ENCODE data around the gene USP12.

Gene USP12

DNA sequence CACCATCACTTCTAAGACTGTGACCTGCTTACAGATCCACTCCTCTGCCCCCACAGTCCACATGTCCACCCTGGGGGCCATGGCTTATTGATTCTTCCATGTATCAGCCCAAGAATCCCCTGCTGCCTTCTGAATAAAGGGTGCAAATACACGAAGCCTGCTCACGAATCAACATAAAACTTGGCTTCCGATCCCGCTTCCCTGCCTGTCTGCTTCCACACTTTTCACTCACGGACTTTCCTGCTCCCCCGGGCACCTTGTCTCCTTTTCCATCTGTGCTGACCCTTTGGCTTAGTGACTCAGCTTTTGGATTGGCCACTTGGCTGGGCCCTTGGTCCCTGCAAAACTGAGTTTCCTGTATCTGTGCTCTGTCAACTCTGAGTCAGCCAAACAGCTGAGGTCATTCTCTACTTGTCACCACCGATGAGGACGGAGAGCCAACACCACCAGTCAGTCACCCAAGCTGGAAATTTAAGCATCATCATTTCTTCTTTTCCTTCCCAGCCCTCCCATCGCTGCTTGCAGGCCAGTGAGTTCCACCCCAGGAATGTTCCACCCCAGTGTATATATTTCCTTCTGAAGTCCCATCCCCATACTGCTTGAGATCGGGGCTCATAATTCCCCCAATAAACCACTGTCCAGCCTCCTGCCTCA, 11.4 kb upstream of the USP12 start:
- DNase-seq, result no peak

DNA sequence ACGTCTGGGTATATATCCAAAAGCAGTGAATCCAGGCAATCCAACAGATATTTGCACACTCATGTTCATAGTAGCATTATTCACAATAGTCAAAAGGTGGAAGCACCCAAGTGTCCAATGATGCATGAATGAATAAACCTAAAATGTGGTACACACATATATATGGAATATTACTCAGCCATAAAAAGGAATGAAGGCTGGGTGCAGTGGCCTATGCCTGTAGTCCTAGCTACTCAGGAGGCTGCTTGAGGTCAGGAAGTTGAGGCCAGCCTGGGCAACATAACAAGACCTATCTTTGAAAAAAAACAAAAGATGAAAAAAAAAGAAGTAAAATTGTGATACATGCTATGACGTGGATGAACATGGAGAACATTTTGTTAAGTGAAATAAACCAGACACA, 10.4 kb upstream of the USP12 start:
- no peak for DNase-seq

DNA sequence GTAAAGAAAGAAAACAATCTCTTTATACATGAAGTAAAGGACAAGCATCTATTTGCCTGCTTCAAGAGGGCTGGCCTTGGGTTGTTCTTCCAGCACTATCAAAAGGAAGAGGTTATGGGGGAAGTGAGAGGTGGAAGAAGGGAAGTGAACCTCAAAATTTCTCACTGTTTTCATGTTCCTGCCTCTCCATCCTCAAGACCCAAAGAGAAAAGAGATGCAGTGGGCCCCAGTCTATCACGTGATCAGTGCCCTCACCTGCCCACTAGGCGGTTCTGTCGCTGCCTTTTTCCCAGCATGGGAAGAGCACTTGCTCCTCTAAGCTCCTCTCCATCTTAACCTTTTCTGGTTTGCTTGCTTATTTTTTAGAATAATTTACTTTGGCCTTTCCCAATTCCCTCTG, 6.2 kb upstream of the USP12 start:
- peak; percentile 26 for DNase-seq

DNA sequence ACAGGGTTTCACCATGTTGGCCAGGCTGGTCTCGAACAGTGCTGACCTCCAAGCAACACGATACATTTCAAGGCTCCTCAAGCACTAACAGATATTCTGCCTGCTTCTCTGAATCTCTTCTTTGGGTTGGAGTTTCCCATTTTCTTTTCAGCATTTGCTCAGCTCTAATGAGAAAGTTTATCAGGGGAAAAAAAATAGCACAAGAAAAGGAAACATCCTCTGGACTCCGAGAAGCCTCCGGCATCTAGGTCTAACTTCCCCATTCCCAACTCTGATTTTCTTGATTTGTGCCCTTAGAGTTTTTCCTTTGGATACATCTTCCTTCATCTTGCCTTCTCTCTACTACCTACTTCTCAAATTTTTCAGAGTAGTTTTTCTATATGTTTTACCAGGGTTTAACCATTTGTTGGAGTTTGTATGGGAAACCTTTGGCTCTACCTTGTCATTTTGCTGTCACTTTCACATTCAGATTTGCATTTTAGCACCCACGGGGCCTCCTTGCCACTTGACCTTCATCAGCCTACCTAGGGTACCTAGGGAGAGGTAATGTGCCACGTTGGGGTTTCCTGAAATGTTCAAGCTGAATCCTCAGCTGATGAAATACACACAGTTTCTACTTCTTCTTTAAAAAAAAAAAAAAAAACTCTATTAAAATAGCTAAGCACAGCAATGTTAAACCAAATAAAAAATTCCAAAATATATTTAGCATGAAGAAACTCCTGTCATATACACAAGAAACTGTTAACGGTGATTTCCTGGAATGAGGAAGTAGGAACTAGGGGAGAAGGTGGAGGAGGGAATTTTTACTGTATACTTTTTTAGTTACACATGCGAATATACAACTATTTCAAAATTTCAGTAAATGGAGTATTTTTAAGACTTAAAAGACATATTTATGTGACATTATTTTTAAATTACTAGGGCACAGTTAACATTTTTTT, 5.1 kb upstream of the USP12 start:
- no peak for DNase-seq

DNA sequence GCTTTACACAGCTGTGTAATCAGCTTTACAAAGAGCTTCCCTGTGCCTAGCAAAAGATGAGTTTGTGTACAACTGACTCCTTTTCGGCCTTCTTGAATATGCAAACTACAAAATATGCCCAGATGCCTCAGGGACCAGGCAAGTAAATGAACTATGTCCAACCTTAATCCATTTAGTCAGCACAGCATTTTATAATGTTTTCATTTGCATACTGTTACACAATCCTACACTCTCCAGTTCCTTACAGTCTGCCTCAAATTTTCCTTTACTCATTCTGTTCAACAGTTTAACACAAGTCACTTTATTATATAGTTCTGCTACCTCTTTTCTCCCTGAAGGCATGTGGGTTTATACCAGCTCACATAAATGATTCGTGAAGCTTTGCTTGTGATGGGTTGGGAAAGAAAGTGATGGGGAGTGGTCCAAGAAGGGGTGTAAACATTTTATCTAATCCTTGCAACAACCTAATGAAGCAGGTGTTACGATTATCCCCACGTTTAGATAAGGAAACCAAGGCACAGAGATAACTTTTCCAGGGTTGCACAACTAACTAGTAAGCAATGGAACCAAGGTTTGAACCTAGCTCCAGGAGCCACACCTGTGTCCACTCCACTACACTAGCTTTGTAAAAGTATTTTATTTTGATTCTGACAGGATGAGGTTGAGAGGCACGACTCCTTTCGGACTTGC, 3.3 kb upstream of the USP12 start:
- DNase-seq, result peak; percentile 45

DNA sequence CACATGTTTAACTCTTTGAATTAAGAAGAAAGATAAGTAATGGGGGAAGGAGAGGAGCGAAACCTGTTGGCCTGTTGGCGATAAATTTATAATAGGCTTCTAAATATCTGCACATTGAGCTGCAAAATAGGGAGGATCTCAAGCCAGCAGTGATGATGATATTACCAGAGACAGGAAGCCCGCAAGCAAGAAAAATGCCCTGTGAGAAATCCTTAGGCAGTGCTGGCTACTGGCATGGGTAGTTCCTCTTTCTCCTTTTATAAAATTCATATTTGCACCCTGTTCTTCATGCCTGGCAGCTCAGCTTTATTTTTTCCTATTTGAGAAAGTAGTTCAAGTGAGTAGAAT, 858 bp upstream of the USP12 start:
- DNase-seq, result peak; percentile 47

DNA sequence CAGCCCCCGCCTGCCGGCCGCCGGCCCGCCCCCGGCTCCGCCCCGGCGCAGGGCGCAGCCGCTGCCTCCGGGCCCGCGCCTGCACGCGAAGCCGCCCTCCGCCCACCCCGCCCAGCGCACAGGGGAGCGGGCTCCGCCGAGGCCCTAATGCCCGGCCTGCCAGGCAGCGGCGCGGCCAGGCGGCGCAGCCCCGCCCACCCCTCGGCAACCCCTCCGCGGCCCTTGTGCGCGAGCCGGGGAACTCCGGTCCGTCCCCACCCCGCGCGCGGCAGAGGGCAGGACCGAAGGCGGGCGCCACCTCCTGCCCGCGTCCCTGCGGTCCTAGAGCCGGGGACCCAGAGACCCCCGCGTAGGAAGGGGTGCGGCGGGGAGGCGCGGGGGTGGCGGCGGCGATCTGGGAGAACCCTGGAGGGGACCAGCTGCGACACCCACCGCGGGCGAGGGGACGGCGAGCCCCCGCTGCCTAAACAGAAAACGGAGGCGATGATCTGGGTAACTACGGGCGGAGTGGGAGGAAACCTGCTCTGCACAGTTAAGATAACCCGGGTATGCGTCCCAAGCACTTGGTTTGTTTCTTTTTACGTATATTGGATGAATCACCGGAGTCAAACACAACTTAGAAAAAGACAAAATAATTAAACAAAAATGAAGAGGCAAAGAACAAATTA, 350 bp upstream of the USP12 start:
- DNase-seq, result peak; percentile 95

DNA sequence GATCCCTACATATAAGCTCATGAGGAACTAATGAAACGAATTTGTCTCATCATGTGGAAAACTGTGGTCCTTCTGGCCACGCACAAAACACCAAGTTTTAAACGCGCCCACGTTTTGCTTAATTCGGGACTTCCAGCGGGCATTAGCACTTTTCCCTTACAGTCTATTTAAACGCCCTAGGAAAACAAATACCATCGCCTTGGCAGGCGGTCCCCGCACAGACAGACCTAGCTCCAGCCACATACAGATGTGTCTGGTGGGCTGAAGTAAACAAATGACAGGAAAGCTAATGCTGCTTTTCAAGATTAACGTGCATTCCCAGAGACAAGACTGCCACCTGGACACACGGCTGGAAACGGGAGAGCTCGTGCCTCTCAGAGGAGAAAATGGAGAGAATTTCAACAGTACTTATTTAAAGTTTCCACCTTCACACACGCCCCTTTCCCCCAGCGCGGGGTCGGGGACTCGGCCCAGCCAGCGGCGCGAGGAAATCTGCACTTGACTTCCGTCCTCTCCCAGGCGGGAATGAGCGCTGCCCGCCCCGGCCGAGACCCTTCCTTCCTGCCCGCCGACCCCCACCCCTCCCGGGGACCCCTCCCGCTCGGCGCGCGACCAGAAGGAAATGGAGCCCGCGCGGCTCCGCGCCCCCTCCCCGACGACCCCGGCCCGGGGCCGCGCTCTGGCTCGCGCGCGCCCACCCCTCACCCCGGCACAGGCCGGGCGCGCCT, 931 bp downstream of the USP12 start:
- peak; percentile 78 for DNase-seq

DNA sequence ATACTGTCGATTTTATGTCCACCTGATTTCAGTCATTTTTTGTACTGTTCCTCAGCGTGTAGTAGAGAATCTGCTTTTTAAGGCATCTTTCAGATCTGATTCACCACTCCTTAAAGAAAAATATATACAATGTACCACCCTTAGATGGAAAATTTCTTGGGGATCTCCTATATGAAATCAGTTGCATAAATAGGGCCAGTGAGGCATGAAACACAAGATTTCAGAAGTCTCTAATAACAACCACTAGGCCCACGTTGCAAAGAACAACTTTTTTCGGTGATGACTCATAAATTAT, 1.4 kb downstream of the USP12 start:
- no peak for DNase-seq

DNA sequence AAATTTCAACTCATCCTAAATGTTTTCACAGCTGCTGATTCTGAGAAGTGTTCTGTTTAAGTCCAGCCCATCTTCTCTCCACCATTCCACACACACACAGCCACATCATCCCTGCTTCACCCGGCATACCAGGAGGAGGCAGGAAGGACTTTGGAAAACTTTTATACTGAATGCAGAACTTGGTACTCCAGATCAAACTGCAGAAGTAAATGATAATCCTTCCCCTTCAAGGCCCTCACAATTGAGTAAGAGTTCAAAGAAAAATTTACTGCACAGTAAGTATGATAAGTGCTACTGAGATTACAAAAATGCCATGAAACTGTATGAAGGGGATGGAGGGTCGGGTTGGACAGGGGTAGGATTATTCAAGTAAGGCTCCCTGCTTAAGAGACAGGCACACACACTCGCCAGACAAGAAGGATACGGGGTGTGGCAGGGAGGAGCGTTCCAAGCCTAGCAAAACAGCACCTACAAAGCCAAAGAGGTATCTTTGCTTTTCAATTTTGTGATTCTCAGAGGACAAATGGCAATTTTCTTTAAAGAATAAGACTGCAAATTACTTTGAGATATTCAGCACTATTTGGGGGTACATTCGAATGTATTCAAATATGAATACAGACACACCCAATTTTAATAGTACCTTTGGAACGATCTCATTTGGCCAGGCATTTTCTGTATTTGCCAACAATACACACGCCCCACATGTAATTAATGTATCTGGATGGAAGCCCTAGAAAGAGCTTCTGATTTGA, 2.5 kb downstream of the USP12 start:
- DNase-seq, result no peak

DNA sequence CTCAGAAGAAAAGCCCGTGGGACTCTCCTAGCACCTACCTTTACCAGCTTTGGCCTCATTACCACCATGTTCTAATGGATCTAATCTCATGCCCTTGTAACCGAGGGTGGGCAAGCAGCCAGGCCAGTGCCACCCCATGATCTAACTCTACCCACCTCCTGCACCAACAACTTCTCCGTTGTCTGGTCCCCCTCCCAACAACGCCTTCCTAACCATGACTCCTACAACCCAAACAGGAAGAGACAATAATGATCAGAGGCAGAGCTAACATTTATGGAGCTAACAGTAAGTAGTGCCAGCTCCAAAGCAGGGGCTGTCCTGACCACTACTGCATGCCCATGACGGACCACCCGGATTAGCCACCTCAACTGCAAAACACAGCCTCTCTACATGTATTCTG, 3.5 kb downstream of the USP12 start:
- no peak for DNase-seq

DNA sequence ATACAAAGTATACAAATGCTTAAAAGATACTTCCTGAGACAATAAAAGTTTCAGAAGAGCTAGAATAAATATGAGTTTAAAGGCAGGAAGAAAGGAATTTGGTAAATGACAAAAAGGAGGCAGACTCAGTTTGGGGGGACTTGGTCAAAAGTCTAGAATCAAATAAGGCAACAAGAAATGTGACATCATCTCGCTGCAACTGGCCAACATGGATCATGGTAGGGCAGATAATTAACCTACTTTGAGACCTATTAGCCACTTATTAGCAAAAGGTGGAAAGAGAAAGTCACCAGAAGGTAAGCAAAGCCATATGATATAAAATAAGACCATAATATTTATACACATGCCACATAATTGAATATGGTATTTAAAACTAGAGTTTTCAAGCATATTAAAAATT, 5.3 kb downstream of the USP12 start:
- DNase-seq, result no peak

DNA sequence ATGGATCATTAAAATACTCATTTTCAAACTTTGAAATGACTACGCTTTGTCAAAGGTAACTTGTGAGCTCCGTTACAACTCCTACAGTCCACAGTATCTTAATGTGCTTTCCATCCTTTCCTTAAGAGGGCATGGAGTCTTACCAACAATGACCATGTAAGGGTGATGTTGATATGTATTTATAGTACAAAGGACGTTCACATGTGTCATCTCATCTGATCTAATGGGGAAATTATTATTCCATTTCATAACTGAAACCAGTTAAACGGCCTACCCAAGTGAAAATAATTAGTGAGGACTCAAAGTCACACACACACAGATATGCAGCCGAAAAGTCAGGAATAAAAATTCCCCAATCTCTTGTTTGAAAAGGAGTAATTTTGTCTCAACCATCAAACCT, 9.6 kb downstream of the USP12 start:
- no peak for DNase-seq

DNA sequence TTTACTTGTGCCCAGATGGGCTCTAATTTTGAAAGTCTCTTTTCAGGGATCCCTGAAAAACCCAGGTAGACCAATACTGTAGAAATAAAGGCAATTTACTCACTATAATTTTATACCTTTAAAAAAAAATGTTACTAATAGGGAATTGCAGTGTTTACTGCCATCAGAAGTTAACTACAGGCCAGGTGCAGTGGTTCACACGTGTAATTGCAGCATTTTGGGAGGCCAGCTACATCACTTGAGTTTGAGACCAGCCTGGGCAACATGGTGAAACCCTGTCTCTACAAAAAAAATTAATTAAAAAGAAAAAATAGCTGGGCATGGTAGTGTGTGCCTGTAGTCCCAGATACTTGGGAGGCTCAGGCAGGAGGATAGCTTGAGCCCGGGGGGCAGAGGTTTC, 10.2 kb downstream of the USP12 start:
- no peak for DNase-seq

DNA sequence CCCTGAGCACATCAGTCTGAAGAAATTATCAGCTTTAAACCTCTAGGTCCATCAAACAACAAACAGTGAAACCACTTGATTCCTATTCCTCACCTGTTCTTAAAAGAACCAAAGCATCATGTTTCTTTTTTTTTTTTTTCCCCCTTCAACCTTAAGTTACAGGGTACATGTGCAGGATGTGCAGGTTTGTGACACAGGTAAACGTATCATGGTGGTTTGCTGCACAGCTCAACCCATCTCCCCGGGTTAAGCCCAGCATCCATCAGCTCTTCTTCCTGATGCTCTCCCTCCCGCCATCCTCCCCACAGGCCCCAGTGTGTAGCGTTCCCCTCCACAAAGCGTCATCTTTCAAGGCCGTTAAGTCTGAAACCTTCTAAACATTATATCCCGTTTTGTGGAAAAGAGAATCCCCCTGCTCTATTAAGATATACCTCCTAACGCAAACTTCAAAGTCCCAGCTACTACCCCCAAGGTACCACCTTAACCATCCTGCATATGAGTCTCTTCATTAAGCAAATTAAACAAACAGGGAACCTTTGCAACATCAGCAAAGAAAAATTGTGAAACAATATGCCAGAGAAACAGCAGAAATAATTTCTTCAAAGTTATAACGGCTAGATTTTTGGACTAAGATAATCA, 10.8 kb downstream of the USP12 start:
- no peak for DNase-seq

DNA sequence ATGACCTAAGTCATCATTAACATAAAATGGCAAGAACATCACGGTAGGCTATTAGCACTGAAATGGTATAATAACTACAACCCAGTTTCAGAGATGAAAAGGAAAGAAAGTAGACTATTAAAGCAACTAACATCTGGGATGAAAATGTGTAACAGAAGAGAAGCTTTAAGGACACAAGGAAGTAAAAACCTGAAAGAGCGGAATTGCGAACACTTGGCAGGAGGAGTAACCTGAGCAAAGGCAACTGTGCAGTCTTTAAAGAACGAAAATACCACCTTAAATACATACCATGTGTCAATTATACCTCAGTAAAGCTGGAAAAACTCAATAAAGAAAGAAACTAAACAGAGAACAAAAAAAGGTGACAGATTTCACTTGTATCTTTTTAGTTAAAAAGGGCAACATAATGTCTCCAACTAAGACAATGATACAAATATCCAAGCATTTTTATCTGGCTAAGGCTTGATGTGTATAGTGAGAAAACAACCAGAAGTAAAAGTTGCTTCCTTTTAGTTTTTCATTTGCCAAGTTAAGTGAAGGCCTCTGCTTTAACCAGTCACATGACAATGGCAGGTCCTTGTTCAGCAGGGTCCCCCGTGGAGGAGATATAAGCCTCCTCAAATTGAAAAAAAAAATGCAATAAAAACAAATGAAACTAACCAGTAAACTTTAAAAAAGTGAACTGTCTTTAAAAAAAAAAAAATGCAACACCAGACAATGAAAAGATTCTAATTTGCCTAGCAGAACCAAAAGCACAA, 11.6 kb downstream of the USP12 start:
- no peak for DNase-seq

DNA sequence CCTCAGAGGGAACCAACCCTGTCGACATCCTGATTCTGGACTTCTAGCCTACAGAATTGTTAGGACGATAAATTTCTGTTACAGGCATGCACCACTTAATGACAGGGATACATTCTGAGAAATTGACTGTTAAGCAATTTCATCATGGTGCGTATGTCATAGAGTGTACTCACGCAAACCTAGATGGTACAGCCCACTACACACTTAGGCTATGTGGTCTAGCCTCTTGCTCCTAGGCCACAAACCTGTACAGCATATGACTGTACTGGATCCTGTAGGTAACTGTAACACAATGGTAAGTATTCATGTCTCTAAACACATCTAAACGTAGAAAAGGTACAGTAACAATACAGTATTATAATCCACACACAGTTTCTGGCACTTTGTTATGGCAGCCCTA, 13.3 kb downstream of the USP12 start:
- no peak for DNase-seq

DNA sequence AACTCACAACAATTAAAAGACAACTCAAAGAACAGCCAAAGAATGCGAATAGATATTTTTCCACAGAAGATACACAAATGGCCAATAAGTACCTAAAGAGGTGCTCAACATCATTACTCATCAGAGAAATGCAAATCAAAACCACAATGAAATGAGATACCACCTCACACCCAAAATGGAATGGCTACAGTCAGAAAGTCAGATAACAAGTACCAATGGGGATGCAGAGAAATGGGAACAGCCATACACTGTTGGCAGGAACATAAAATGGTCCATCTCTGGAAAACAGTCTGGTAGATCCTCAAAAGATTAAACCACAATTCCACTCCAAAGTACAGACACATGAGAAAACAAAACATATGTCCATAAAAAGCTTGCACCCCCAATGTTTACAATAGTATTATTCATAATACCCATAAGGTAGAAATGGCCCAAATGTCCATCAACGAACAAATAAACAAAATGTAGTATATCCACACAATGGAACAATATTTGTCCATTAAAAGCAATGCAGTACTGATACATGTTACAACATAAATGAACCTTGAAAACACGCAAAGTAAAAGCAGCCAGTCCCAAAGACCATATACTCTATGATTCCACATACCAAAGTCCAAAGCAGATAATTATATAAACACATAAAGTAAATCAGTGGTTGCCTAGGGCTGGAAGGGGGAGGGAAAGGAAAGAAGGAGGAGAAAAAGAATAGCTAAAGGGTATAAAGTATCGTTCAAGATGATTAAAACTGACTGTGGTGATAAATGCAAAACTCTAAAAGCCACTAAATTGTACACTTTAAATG, 19.6 kb downstream of the USP12 start:
- DNase-seq, result no peak

DNA sequence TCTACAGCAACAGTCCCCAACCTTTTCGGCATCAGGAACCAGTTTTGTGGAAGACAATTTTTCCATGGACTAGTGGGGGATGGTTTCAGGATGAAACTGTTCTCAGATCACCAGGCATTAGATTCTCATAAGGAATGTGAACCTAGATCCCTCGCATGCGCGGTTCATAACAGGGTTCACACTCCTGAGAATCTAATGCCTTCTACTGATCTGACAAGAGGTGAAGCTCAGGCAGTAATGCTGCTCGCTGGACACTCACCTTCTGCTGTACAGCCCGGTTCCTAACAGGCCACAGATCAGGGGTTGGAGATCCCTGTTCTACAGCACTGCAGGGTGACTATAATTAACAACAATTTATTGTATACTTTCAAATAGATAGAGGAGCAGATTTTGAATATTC, 21.9 kb downstream of the USP12 start:
- DNase-seq, result no peak

DNA sequence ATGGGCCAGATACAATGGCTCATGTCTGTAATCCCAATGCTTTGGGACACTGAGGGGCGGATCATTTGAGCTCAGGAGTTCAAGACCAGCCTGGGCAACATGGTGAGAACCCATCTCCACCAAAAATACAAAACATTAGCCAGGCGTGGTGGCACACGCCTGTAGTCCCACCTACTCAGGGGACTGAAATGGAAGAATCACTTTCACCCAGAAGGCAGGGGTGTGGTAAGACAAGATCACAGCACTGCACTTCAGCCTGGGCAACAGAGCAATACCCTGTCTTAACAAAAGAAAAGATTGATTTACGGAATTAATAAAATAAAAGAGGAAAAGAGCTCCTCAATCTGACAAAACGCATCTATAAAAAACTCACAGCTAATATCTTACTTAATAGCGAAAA, 22.7 kb downstream of the USP12 start:
- DNase-seq, result no peak
